ENCODE results near the gene LEO1. TPM values are rescaled to one million over a fixed set of nuclear protein-coding genes. Genes with fewer than 3 reads are reported as not detected.

The LEO1 gene
- total and polyA plus RNA-seq, 2 experiments from 2014 or later, result 19.1 to 26.8 TPM

GRCh38 chr15:51938286-51938685 is 33.3 kb downstream of the LEO1 start:
- Histone ChIP-seq H3K4me3 (no peak overlapping the region), H3K36me3 (peaks cover 13% of the 10 kb centered on the region), H3K9me3 (ENCODE audit: low read depth) (no peaks in the 10 kb centered on the region), H3K27me3 (no peaks in the 10 kb centered on the region), H3K4me1 (ENCODE audit: low read depth) (no peaks in the 10 kb centered on the region), H3K27ac (no peak overlapping the region)
- no peak for DNase-seq (ENCODE audit: low read depth in 1 of 2, low spot score in 1 of 2)
- no peak for TF ChIP-seq CTCF (IDR thresholded peaks at IDR 0.05; ENCODE audit: low read depth, low read length)

- Histone ChIP-seq H3K9me3 (ENCODE audit: low read depth) (no peaks in the 10 kb centered on the region), H3K36me3 (peaks cover 5% of the 10 kb centered on the region), H3K27ac (no peak overlapping the region), H3K27me3 (no peaks in the 10 kb centered on the region), H3K4me1 (ENCODE audit: low read depth) (no peaks in the 10 kb centered on the region), H3K4me3 (no peak overlapping the region)
- DNase-seq (ENCODE audit: low read depth in 1 of 2, low spot score in 1 of 2), result peak in 1 of 2 donors; percentile 13
- no peak for TF ChIP-seq CTCF (IDR thresholded peaks at IDR 0.05; ENCODE audit: low read depth, low read length)
Observed at GRCh38 chr15:51936105-51936478, 35.5 kb downstream of the LEO1 start.

- Histone ChIP-seq H3K4me1 (ENCODE audit: low read depth) (no peaks in the 10 kb centered on the region), H3K27me3 (no peaks in the 10 kb centered on the region), H3K4me3 (no peak overlapping the region), H3K36me3 (peaks cover 4% of the 10 kb centered on the region), H3K9me3 (ENCODE audit: low read depth) (no peaks in the 10 kb centered on the region), H3K27ac (no peak overlapping the region)
- no peak for TF ChIP-seq CTCF (IDR thresholded peaks at IDR 0.05; ENCODE audit: low read depth, low read length)
- no peak for DNase-seq (ENCODE audit: low read depth in 1 of 2, low spot score in 1 of 2)
Observed at GRCh38 chr15:51935466-51936104, 36.0 kb downstream of the LEO1 start.

- no peak for TF ChIP-seq CTCF (IDR thresholded peaks at IDR 0.05; ENCODE audit: low read depth, low read length)
- peaks cover under 1% of the 10 kb centered on the region for H3K36me3 ChIP-seq
- no peaks in the 10 kb centered on the region for H3K9me3 ChIP-seq (ENCODE audit: low read depth)
- DNase-seq (ENCODE audit: low read depth in 1 of 2, low spot score in 1 of 2), result no peak
- H3K27ac ChIP-seq, result no peak overlapping the region
- no peak overlapping the region for H3K4me3 ChIP-seq
- H3K27me3 ChIP-seq, result no peaks in the 10 kb centered on the region
- H3K4me1 ChIP-seq (ENCODE audit: low read depth), result no peaks in the 10 kb centered on the region
Observed at GRCh38 chr15:51932161-51932560, 39.4 kb downstream of the LEO1 start.

- no peaks in the 10 kb centered on the region for H3K27me3 ChIP-seq
- TF ChIP-seq CTCF (IDR thresholded peaks at IDR 0.05; ENCODE audit: low read depth, low read length), result no peak
- H3K36me3 ChIP-seq, result no peaks in the 10 kb centered on the region
- no peak overlapping the region for H3K27ac ChIP-seq
- H3K4me1 ChIP-seq (ENCODE audit: low read depth), result no peaks in the 10 kb centered on the region
- no peak for DNase-seq (ENCODE audit: low read depth in 1 of 2, low spot score in 1 of 2)
- H3K9me3 ChIP-seq (ENCODE audit: low read depth), result no peaks in the 10 kb centered on the region
- no peak overlapping the region for H3K4me3 ChIP-seq
Observed at GRCh38 chr15:51931638-51932037, 39.9 kb downstream of the LEO1 start.

All from cardiac muscle cell (in vitro differentiated cells and primary cell).